Activated CD8-positive, alpha-beta memory T cell treated with anti-CD3 and anti-CD28 coated beads, Interleukin-2, amount 10 ng/mL, durations not matched to agents 7 days and 5 days (primary cell): ENCODE data around the gene MAD2L1. TPM values are rescaled to one million over a fixed set of nuclear protein-coding genes. Genes with fewer than 3 reads are reported as not detected.

ENCODE experiments used
- ATAC-seq: fragments of 150-1000 bp; cut with Tn5 transposase; one replicate; pipeline ENCODE4 v1.10.0; 2021; ENCODE audit warnings: moderate library complexity
- CTCF ChIA-PET: fragments of 350-600 bp; sonication (Branson Sonifier 250); formaldehyde crosslinking; loops from one replicate; lab custom pipeline; 2021; ENCODE audit warnings: antibody characterized with exemption; lab: Charles Lee
- DNase-seq: peaks from one replicate; pipeline ENCODE4 v3.0.0-alpha.2; 2020
- H3K27ac Mint-ChIP-seq: one replicate; pipeline ENCODE4 v1.8.0; 2021; ENCODE audit warnings: mild to moderate bottlenecking, mixed read lengths
- H3K27me3 Mint-ChIP-seq: one replicate; pipeline ENCODE4 v1.8.0; 2021; ENCODE audit warnings: mixed read lengths
- H3K36me3 Mint-ChIP-seq: one replicate; pipeline ENCODE4 v1.8.0; 2021; ENCODE audit warnings: mild to moderate bottlenecking, mixed read lengths
- H3K4me1 Mint-ChIP-seq: one replicate; pipeline ENCODE4 v1.8.0; 2021; ENCODE audit warnings: mixed read lengths
- H3K4me3 Mint-ChIP-seq: one replicate; pipeline ENCODE4 v1.8.0; 2021; ENCODE audit warnings: mild to moderate bottlenecking, moderate library complexity, mixed read lengths
- H3K9me3 Mint-ChIP-seq: one replicate; pipeline ENCODE4 v1.8.0; 2022; ENCODE audit warnings: low read depth, mixed read lengths
- total RNA-seq, 2 experiments: library from RNA; stranded (reverse); gene quantifications; one replicate each; pipeline ENCODE4 v1.2.3, GENCODE V29; 2021

The MAD2L1 gene
- total RNA-seq, 2 experiments from 2014 or later = 66.9 to 75.4 TPM

DNA sequence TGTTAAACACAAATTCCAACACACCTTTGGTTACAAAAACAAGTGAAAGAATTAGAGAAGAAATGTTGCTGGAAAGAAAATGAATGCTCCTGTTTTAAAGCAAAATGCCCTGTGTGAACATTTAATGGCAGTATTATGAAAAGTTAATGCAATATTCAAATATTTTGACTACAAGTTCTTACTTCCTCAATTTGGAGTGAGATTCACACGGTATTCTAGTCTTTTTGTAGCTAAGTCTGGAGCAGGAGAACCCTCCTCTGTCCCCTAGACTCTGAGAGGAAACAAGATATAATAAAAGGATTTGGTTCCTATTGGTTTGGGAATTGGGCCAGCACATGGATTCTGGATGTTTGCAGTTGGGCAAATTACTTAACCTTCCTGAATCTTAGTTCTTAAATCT, 12.7 kb downstream of the MAD2L1 start:
- H3K27me3 Mint-ChIP-seq = no peaks in the 10 kb centered on the region
- no peak overlapping the region for H3K4me3 Mint-ChIP-seq
- H3K9me3 Mint-ChIP-seq = no peaks in the 10 kb centered on the region
- no peak for DNase-seq
- peaks cover 17% of the 10 kb centered on the region for H3K36me3 Mint-ChIP-seq
- no peak for ATAC-seq
- H3K4me1 Mint-ChIP-seq = peaks cover 6% of the 10 kb centered on the region
- CTCF ChIA-PET = interaction anchor here (1.0 to 2.4 kb wide), 2 partner anchors 425 to 496 kb away, joined by 3 to 8 read pairs; partner anchors contain the start of gene PDE5A
- H3K27ac Mint-ChIP-seq = no peak overlapping the region

DNA sequence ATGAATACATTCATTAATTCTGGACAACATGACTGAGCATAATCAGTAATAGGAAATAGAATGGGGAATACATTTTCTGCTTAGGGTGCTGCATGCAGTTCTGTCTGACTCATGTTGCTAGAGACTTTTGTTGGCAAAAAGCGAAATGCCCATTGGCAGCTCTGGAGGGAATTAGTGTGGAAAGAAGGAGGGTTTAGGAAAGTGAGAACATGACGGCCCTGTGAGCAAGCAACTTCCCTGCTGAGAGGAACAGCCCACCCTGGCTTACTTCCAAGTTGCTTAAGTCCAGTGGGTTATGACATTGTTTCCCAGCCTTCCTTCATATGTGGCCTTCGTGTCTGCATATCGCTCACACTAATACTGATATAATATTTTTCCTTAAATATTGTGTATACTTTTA, 13.8 kb downstream of the MAD2L1 start:
- CTCF ChIA-PET = interaction anchor here (0.8 kb wide), 1 partner anchor 424 kb away, joined by 4 read pairs; the partner anchor contains the start of gene PDE5A
- ATAC-seq (no peak), DNase-seq (no peak)
- H3K36me3 Mint-ChIP-seq = peaks cover 12% of the 10 kb centered on the region
- H3K4me3 Mint-ChIP-seq = no peak overlapping the region
- H3K27ac Mint-ChIP-seq = no peak overlapping the region
- H3K27me3 Mint-ChIP-seq = no peaks in the 10 kb centered on the region
- H3K4me1 Mint-ChIP-seq = peaks cover 4% of the 10 kb centered on the region
- no peaks in the 10 kb centered on the region for H3K9me3 Mint-ChIP-seq

DNA sequence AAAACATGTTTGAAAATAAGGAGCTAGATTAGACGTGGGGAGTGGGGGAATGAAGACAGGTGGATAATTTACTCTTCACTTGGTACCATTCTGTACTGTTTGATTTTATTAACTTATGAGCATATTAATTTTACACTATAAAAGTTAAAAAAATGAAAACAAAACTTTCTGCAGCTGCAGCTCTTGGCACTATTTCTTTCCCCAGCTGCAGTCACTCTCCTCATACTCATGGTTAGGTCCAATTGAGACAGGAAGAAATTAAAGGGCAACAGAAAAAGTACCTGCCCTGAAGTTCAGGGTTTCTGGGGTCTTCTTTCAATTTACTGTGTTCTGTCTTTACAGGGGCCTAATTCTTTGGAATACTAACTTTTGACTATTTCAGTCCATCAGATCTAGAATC, 15.4 kb downstream of the MAD2L1 start:
- Mint-ChIP-seq H3K27me3 (no peaks in the 10 kb centered on the region), H3K9me3 (no peaks in the 10 kb centered on the region), H3K36me3 (peaks cover 11% of the 10 kb centered on the region), H3K4me1 (peaks cover 2% of the 10 kb centered on the region), H3K27ac (no peak overlapping the region), H3K4me3 (no peak overlapping the region)
- no peak for ATAC-seq
- DNase-seq = no peak
- CTCF ChIA-PET = interaction anchor here (1.7 to 4.8 kb wide), 2 partner anchors 12 to 423 kb away, joined by 4 to 38 read pairs; partner anchors contain the start of gene PDE5A

DNA sequence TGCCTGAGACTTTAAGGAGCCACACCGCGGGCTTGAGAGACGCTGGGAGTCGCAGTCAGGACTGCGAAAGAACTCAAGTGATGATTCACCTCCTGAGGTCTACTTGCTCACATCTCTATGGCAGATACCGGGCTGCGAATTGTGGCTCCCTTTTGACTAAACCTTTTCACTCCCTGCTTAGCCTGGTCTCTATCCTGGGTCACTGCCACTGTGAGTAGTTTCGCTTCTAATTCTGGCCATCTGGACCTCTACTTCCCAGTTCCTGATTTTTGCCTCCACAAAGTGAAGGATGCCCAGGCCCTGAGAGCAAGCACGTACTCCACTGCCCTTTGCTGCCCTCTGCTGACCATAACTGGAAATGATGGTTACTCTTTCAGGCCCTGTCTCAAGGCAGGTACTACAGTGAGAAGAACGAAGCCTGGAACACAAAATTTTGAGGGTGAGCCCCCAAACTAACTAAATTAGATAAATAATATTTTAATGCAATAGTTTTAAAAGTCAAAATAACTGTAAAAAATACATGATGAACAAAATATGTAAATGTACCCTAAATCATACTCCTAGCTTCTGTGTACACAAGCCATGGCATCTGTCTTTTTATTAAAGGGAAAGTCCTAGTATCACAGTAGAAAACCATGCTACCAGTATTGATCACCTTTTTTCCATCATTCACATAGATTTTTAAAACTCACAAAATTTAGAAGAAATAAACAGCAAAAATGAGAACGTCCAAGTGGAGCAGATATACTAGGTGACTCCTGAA, 16.7 kb downstream of the MAD2L1 start:
- Mint-ChIP-seq H3K36me3 (peaks cover 2% of the 10 kb centered on the region), H3K27me3 (no peaks in the 10 kb centered on the region), H3K4me1 (peaks cover 2% of the 10 kb centered on the region), H3K27ac (no peak overlapping the region), H3K4me3 (no peak overlapping the region), H3K9me3 (no peaks in the 10 kb centered on the region)
- peak; percentile 92 for ATAC-seq
- peak; percentile 79 for DNase-seq
- CTCF ChIA-PET = interaction anchor here (1.7 to 4.8 kb wide), 2 partner anchors 13 to 422 kb away, joined by 4 to 38 read pairs; partner anchors contain the start of gene PDE5A

DNA sequence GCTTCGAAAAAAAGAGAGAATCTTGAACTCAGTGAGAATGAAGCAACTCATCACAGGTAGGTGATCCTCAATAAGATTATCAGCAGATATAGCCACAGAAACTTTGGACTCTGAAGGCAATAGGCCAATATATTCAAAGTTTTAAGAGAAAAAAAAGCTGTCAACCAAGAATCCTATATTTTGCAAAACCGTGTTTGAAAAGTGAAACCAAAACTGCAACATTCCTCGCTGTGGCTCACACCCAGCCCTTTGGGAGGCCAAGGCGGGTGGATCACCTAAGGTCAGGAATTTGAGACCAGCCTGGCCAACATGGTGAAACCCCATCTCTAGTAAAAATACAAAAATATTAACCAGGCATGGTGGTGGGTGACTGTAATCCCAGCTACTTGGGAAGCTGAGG, 22.8 kb downstream of the MAD2L1 start:
- Mint-ChIP-seq H3K9me3 (peaks cover 5% of the 10 kb centered on the region), H3K27ac (no peak overlapping the region), H3K4me3 (no peak overlapping the region), H3K27me3 (peaks cover 2% of the 10 kb centered on the region), H3K36me3 (peaks cover 7% of the 10 kb centered on the region), H3K4me1 (peaks cover 4% of the 10 kb centered on the region)
- DNase-seq = no peak
- CTCF ChIA-PET = no interaction called here
- ATAC-seq = no peak

DNA sequence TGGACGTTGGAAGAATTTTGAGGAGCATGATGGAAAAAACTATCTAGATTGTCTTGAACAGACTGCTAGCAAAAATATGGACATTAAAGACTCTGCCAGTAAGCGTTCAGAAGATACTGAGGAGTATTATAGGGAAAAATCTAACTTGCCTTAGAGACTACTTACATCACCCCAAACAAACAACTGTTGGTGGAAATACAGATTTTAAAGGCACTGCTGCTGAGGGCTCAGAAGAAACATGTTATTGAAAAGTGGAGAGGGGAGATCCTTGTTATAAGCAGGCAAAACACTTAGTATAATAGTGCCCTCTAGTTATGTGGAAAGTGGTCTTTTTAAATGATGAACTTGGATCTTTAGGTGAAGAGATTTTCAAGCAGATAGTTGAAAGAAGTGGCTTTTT, 29.2 kb downstream of the MAD2L1 start:
- no peak for DNase-seq
- Mint-ChIP-seq H3K9me3 (no peaks in the 10 kb centered on the region), H3K4me3 (no peak overlapping the region), H3K27ac (no peak overlapping the region), H3K36me3 (no peaks in the 10 kb centered on the region), H3K27me3 (peaks cover 24% of the 10 kb centered on the region), H3K4me1 (no peaks in the 10 kb centered on the region)
- CTCF ChIA-PET = no interaction called here
- ATAC-seq = no peak

DNA sequence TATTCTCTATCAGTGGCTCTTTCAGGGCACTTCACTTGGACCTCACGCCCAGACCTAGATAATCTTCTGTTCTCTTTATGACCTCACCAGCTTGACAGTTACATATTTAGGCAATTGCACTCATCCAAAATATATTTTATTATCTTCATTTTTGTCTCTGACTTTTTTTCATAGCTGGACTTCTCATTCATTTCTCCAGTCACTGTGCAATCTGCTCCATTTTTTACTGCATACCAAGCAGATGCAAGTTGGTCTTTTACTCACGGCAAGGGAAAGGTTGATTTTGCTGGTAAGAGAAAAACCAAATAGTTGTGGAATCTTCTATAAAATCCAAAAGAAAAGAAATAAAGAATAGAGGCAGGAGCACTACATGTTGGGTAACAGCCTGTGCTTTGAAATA, 31.7 kb downstream of the MAD2L1 start:
- Mint-ChIP-seq H3K9me3 (no peaks in the 10 kb centered on the region), H3K36me3 (no peaks in the 10 kb centered on the region), H3K4me3 (no peak overlapping the region), H3K27ac (no peak overlapping the region), H3K4me1 (no peaks in the 10 kb centered on the region), H3K27me3 (peaks cover 28% of the 10 kb centered on the region)
- no peak for DNase-seq
- ATAC-seq = no peak
- CTCF ChIA-PET = no interaction called here

DNA sequence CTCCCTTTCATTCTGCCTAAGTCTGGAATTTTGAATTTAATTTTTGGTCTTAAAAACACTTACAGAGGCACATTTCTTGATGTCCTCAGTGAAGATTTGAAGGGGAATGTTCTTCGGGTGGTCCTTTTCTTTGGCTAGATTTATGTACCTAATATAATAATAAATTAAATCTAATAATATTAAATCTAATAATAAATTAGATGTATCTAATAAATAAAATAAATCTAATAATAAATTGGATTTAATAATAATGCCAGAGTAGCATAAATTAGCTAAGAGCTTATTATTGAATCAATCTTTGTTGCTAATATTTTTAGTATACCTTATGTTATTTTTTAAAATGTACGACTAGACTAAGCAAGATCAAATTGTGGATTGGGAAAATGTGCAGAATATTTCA, 39.8 kb downstream of the MAD2L1 start:
- Mint-ChIP-seq H3K36me3 (no peaks in the 10 kb centered on the region), H3K27ac (no peak overlapping the region), H3K4me1 (no peaks in the 10 kb centered on the region), H3K9me3 (no peaks in the 10 kb centered on the region), H3K4me3 (no peak overlapping the region), H3K27me3 (peaks cover 17% of the 10 kb centered on the region)
- CTCF ChIA-PET = no interaction called here
- ATAC-seq = no peak
- no peak for DNase-seq

DNA sequence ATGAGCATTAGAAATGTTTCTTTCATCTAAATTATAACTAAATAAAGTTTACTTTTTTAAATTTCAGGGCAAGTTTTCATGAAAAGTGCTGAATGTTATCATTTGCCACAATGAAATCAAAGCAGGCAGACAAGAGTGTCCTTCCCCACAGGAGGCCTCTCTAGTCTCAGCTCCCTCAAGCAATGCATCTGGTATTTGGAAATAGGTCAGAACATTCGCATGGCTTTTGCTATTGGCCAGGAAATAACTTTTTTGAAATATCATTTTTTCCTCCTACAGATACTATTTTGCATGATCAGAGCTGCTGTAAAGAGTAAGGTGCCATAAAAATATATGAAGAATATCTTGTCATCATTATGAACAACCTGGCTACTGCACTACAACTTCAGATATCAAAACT, 41.1 kb downstream of the MAD2L1 start:
- Mint-ChIP-seq H3K36me3 (no peaks in the 10 kb centered on the region), H3K4me3 (no peak overlapping the region), H3K9me3 (no peaks in the 10 kb centered on the region), H3K4me1 (no peaks in the 10 kb centered on the region), H3K27me3 (peaks cover 13% of the 10 kb centered on the region), H3K27ac (no peak overlapping the region)
- DNase-seq = no peak
- CTCF ChIA-PET = no interaction called here
- ATAC-seq = no peak

DNA sequence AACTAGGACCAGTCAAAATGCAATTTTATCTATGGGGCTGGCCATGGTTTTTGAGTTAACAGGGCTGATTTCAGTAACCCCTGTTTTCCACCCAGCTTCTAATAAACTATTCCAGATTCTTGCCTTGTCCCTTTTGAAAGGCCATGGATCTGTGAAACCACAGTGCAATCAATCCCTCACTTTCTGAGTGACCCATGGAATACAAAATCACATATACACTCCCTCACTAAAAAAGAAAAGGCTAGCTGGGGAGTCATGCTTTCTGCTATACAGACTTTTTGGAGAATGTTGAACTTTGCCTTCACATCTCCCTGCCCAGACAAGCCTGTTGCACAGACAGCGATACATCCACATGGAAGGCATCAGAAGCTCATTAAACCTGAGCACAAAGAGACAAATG, 47.9 kb downstream of the MAD2L1 start:
- Mint-ChIP-seq H3K4me3 (no peak overlapping the region), H3K27me3 (peaks cover 18% of the 10 kb centered on the region), H3K4me1 (no peaks in the 10 kb centered on the region), H3K27ac (no peak overlapping the region), H3K9me3 (no peaks in the 10 kb centered on the region), H3K36me3 (no peaks in the 10 kb centered on the region)
- ATAC-seq (no peak), DNase-seq (no peak)
- CTCF ChIA-PET = no interaction called here

DNA sequence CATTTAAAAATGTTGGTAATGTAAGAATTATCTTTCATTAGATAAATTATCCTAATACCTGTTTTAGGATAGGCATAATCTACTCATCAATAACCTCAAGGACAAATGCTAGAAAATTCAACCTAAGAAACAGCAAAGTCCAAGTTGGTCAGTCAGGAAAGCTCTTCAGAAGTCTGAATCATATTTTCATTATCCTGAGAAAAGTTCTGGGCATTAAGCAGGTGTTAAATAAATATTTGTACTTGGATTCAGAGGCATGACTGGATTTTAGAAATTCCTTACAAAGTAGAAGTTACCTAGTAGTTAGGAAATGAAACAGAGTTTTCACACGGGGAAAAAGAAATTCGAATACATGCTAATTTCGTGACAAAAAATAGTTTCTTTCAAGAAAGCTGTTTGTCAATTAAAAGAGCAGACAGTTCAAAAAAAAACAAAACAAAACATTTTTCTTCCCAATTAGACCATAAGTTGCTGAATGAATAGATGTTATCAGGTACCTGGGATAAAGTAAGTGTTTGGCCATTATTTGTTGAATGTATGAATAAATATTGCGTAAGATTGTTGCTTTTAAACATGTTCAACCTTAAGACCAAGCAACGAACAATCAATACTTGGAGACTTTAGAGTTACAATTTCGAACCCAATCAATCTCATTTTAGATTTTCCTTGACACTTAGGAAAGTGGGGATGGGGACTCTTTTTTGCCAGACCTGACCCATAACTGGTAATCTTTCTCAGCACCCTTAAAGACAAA, 48.5 kb downstream of the MAD2L1 start:
- no peak overlapping the region for H3K4me3 Mint-ChIP-seq
- H3K4me1 Mint-ChIP-seq = no peaks in the 10 kb centered on the region
- ATAC-seq (no peak), DNase-seq (no peak)
- peaks cover 16% of the 10 kb centered on the region for H3K27me3 Mint-ChIP-seq
- CTCF ChIA-PET = no interaction called here
- no peaks in the 10 kb centered on the region for H3K9me3 Mint-ChIP-seq
- no peaks in the 10 kb centered on the region for H3K36me3 Mint-ChIP-seq
- no peak overlapping the region for H3K27ac Mint-ChIP-seq

DNA sequence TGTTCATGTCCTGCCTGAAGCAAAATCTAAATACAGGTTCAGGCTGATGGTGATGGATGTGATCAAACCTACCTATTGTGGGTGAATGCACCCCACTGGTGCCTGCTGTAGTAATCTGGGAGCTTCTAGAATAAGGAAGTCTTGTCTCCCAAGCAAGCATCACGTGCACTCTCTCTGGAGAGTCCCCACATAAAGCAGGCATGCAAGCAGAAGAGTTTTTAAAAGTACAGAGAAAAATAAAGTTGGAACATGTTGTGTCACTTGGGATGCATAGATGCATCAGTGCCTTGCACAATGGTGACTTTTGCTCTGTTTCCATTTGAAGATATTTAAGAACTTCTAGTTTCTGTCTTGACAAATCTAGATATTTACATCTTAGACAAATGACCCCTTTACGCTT, 54.9 kb downstream of the MAD2L1 start:
- H3K4me3 Mint-ChIP-seq = no peak overlapping the region
- H3K4me1 Mint-ChIP-seq = no peaks in the 10 kb centered on the region
- H3K27me3 Mint-ChIP-seq = peaks cover 17% of the 10 kb centered on the region
- H3K36me3 Mint-ChIP-seq = no peaks in the 10 kb centered on the region
- no peaks in the 10 kb centered on the region for H3K9me3 Mint-ChIP-seq
- DNase-seq (no peak), ATAC-seq (no peak)
- CTCF ChIA-PET = no interaction called here
- H3K27ac Mint-ChIP-seq = no peak overlapping the region

DNA sequence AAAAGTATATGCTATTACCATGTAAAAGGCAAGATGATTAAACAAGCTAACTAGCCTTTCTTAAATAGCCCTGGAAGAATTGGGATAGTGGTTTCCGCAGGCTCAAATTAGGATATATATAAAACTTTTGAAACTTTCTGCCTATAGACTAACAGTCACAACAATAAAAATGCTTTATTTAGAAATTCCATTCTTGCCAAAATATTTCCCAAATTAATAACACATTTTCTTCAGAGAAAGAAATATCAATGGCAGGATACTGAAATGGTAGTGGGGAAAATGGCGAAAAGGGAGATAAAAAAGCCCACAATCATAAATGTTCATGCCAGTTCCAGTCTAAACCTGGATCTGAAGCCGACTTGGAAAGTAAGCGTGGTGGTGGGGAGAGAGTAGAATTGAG, 56.0 kb downstream of the MAD2L1 start:
- no peak for ATAC-seq
- Mint-ChIP-seq H3K9me3 (no peaks in the 10 kb centered on the region), H3K4me3 (no peak overlapping the region), H3K4me1 (no peaks in the 10 kb centered on the region), H3K36me3 (no peaks in the 10 kb centered on the region), H3K27me3 (peaks cover 11% of the 10 kb centered on the region), H3K27ac (no peak overlapping the region)
- DNase-seq = no peak
- CTCF ChIA-PET = no interaction called here

DNA sequence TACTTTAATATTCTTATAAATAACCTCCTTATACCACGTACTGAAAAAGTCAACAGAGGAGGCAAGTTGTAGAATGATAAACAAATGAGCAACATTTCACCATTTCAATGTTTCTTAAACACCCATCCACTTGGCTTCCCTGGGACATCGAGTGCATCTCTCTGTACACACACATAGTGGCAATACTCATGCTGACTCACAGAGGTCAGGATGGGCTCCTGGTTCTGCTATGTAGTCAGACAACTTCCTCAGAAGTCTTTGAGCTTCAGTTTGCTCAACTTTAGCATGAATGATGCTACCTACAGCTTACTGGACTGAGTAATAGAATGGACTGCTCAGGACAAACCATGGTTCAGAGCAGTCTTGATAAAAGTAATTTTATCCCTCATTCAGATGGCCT, 56.9 kb downstream of the MAD2L1 start:
- Mint-ChIP-seq H3K9me3 (no peaks in the 10 kb centered on the region), H3K4me1 (no peaks in the 10 kb centered on the region), H3K4me3 (no peak overlapping the region), H3K27me3 (peaks cover 13% of the 10 kb centered on the region), H3K36me3 (no peaks in the 10 kb centered on the region), H3K27ac (no peak overlapping the region)
- DNase-seq (no peak), ATAC-seq (no peak)
- CTCF ChIA-PET = no interaction called here
